Occipital lobe (tissue), 2 donors: ENCODE results near the gene FCAR. TPM values are rescaled to one million over a fixed set of nuclear protein-coding genes. Genes with fewer than 3 reads are reported as not detected.
"Not testable (repeated sequence)": the region's sequence is repeated elsewhere in the genome, so short reads cannot be mapped to it uniquely, and the experiment has no call there.

Experiments
- DNase-seq: peaks from one replicate; lab custom pipeline; 2025; lab: John Stamatoyannopoulos, UW
- total RNA-seq: library from RNA; depleted of rRNA; stranded (reverse); fragments of >200 nt; gene quantifications from one replicate; pipeline ENCODE4 v1.2.3, GENCODE V29; 2014

FCAR gene
- not detected for total RNA-seq

DNA sequence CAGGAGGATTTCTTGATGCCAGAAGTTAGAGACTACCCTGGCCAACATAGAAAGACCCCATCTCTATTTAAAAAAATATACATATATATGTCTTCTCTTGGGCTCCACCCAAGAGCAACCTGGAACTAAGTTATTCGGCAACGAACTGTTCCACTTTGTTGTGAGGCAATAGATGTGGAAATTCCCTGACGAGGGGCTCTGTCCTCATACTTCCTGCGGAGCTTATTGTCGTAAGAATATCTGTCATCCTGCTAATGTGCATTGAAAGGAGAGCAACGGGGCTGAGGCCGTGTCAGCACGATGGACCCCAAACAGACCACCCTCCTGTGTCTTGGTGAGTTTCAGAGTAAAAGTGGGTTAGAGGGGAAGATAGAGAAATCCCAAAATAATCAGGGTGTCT is at the start of gene FCAR:
TSS of gene FCAR (plus strand) at position 246 of the 400 bp plus-strand sequence. CDS start at position 301, 55 bp downstream.
- DNase-seq, result no peak

DNA sequence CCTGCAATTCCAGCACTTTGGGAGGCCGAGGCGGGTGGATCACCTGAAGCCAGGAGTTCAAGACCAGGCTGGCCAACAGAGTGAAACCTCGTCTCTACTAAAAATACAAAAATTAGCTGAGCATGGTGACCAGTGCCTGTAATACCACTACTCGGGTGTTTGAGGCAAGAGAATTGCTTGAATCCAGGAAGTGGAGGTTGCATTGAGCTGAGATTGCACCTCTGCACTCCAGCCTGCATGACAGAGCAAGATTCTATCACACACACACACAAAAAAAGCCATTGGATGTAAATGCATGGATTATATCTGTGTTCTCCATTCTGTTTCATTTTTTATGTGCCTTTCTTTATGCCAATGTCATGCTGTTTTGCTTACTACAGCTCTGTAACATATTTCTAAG is 49.6 kb upstream of the FCAR start:
- DNase-seq, result not testable (repeated sequence)

DNA sequence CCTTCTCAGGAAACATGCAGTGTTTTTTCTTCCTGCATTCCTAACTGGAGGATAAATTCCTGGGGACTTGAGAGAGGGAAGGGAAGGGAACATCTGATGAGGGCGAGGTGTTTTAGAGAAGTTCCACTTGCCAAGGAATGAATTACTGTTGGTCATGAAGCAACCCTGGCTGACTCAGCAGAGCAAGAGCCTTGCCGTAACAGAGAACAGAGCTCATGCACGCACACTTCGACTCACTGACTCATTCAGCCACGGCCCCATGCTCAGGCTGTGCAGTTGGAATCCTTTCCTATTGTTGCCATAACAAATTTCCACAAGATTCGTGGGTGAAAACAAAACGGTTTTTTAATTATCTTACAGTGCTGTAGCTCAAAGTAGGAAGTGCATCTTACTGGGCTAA is 48.7 kb upstream of the FCAR start:
- DNase-seq, result not testable (repeated sequence)

DNA sequence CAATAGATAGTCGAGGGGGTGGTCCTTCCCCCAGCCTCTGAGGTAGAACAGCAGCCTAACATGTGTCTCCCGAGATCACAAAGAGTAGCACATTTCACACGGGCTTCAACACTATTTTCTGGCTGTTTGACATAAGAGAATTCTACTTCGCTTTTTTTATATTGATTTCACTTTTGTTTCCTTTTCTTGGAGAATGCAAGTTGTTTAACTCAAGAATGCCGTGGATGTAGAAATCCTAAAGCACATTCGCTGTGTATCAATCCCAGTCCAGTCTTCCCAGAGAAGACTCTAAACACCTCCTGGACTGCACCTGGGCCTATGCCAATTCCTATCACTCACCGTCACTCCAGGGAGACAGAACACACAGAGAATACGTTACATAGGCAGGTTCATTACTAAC is 46.0 kb upstream of the FCAR start:
- DNase-seq, result not testable (repeated sequence)

DNA sequence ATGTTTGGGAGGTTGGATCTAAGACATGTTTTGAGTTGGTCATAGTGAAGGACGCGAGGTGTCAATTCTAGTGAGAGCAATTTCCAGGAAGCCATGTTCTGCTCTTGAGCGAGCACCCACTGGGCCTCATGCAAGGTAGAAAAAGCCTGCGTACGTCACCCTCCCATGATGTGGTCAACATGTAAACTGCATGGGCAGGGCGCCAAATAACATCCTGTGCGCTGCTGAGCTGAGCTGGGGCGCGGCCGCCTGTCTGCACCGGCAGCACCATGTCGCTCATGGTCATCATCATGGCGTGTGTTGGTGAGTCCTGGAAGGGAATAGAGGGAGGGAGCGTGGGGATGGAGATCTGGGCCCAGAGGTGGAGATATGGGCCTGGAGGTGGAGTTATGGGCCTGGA is 41.5 kb upstream of the FCAR start, which contains the start of gene KIR2DS4:
TSS of gene KIR2DS4 (plus strand) at position 181 of the 400 bp plus-strand sequence.
- DNase-seq, result not testable (repeated sequence)

DNA sequence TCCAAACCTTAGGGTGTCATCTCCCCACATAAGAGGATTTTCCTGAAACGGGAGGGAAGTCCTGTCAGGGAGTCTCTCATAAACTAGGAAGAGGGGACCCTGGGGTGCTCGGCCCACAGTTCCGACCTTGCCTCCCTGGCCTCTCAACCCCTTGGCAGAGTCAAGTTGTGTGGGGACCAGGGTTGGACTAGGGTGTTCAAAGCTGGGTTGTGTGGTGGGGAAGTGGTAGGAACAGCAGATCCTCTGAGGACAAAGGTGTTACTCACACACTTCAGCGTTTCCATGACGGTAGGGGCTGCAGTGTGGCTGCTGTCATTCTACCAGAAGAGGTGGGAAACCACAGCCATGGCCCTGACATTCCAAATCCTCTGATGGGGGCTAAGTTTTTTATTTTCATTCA is 38.9 kb upstream of the FCAR start:
- not testable (repeated sequence) for DNase-seq

DNA sequence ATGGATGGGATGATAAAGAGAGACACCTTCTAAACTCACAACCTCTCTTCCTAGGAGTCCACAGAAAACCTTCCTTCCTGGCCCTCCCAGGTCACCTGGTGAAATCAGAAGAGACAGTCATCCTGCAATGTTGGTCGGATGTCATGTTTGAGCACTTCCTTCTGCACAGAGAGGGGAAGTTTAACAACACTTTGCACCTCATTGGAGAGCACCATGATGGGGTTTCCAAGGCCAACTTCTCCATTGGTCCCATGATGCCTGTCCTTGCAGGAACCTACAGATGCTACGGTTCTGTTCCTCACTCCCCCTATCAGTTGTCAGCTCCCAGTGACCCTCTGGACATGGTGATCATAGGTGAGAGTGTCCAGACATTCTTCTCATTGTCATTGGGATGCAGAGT is 36.5 kb upstream of the FCAR start:
- DNase-seq, result not testable (repeated sequence)

DNA sequence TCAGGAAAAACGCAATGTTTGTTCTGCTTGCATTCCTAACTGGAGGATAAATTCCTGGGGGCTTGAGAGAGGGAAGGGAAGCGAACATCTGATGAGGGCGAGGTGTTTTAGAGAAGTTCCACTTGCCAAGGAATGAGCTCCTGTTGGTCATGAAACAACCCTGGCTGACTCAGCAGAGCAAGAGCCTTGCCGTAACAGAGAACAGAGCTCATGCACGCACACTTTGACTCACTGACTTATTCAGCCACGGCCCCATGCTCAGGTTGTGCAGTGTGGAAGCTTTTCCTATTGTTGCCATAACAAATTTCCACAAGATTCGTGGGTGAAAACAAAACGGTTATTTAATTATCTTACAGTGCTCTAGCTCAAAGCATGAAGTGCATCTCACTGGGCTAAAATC is 30.9 kb upstream of the FCAR start:
- not testable (repeated sequence) for DNase-seq

DNA sequence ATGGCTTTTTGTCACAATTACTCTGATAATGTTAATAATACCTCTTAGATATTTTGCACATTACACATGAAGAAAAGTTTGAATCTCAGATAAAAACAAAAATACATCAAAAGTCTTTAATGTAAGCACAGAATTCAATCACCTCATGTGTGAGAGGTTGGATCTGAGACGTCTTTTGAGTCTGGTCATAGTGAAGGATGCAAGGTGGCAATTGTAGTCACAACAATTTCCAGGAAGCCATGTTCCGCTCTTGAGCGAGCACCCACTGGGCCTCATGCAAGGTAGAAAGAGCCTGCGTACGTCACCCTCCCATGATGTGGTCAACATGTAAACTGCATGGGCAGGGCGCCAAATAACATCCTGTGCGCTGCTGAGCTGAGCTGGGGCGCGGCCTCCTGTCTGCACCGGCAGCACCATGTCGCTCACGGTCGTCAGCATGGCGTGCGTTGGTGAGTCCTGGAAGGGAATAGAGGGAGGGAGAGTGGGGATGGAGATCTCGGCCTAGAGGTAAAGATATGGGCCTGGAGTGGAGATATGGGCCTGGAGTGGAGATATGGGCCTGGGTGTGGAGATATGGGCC is 23.9 kb upstream of the FCAR start, which contains the start of gene KIR3DL2:
TSS of gene KIR3DL2 (plus strand) at position 383 of the 580 bp plus-strand sequence. CDS start at position 416, 33 bp downstream.
- DNase-seq, result not testable (repeated sequence)

DNA sequence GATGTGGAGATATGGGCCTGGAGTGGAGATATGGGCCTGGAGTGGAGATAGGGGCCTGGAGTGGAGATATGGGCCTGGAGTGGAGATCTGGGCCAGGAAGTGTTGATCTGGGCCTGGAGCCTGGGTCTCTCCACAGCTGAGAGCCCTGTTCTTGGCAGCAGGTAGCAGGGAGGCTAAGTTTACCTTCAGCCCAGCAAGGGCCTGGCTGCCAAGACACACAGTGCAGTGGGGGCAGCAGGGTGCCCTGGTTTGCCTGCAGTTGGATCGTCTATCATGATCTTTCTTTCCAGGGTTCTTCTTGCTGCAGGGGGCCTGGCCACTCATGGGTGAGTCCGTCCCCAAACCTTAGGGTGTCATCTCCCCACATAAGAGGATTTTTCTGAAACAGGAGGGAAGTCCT is 23.1 kb upstream of the FCAR start:
- DNase-seq, result no peak

DNA sequence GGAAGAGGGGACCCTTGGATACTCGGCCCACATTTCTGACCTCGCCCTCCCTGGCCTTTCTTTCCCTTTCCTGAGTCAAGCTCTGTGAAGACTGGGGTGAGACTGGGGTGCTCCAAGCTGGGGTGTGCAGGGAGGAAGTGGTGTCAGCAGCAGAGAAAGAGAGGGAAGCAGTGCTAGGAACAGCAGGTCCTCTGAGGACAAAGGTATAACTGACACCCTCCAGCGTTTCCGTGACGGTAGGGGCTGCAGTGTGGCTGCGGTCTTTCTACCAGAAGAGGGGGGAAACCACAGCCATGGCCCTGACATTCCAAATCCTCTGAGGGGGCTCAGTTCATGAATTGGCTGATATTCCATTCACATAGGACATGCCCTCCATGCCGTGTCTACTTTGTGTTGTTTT is 22.7 kb upstream of the FCAR start:
- no peak for DNase-seq

DNA sequence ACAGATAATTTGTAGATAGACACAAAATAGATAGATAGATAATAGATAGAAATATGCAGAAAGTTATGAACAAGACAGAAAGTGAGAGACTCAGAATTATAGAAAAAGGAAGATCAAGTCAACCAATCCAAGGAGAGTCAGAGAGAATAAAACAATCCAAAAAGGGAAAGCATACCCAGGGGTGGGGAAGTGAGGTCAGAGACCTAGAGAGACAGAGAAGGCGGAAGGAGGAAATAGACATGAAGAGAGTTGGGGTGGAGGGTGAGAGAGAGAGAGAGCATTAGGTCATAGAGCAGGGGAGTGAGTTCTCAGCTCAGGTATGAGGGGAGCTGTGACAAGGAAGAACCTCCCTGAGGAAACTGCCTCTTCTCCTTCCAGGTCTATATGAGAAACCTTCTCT is 18.8 kb upstream of the FCAR start:
- not testable (repeated sequence) for DNase-seq

DNA sequence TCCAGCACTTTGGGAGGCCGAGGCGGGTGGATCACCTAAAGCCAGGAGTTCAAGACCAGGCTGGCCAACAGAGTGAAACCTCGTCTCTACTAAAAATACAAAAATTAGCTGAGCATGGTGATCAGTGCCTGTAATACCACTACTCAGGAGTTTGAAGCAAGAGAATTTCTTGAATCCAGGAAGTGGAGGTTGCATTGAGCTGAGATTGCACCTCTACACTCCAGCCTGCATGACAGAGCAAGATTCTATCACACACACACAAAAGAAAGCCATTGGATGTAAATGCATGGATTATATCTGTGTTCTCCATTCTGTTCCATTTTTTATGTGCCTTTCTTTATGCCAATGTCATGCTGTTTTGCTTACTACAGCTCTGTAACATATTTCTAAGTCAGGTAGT is 15.6 kb upstream of the FCAR start:
- DNase-seq, result not testable (repeated sequence)

DNA sequence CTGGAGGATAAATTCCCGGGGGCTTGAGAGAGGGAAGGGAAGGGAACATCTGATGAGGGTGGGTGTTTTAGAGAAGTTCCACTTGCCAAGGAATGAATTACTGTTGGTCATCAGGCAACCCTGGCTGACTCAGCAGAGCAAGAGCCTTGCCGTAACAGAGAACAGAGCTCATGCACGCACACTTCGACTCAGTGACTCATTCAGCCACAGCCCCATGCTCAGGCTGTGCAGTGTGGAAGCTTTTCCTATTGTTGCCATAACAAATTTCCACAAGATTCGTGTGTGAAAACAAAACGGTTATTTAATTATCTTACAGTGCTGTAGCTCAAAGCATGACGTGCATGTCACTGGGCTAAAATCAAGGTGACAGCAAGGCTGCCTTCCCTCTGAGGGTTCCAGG is 14.6 kb upstream of the FCAR start:
- not testable (repeated sequence) for DNase-seq

DNA sequence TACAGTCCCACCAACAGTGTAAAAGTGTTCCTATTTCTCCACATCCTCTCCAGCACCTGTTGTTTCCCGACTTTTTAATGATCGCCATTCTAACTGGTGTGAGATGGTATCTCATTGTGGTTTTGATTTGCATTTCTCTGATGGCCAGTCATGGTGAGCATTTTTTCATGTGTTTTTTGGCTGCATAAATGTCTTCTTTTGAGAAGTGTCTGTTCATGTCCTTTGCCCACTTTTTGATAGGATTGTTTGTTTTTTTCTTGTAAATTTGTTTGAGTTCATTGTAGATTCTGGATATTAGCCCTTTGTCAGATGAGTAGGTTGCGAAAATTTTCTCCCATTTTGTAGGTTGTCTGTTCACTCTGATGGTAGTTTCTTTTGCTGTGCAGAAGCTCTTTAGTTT is 10.6 kb upstream of the FCAR start:
- not testable (repeated sequence) for DNase-seq

DNA sequence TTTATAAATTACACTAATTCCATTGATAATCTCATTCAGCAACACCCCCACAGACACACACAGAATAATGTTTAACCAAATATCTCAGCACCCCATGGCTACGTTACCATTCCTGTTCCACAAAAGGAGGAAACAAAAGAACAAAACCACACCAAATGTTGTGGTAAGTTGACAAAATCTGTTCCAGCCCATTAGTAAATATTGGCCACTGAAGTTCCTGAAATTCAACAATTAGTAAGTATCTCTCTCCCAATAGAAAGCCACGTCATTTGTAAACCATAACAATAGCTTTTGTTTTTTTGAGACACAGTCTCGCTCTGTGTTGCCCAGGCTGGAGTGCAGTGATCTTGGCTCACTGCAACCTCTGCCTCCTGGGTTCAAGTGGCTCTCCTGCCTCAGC is 2.3 kb upstream of the FCAR start:
- DNase-seq, result no peak

DNA sequence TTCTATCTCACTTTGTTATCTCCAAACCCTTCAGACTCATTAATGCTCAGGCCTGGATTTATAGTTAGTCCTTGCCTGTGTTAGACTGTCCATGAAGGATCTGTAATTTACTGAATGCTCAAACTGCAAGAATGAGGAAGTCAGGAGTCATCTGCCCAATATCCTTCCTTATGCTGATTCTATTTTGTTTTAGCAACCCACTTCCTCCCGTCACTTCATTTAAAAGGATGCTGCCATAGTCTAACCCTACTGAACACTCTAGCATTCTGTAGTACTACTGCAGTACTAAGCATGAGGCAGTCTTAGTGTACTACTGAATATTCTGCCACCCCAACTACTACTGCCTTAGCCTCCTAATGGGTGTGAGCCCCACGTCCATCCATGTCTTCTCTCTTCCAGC is 1.5 kb downstream of the FCAR start:
- DNase-seq, result no peak

DNA sequence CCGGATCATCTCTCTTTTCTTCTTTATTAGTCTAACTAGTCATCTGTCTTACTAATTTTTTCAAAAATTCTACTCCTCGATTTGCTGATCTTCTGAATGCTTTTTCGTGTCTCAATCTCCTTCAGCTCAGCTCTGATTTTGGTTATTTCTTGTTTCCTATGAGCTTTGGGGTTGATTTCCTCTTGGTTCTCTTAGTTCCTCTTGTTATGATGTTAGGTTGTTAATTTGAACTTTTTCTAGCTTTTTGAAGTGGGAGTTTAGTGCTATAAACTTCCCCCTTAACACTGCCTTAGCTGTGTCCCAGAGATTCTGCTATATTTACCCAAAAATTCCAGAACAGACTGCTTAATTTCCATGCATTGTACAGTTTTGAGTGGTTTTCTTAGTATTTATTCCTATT is 3.4 kb downstream of the FCAR start:
- DNase-seq, result no peak

DNA sequence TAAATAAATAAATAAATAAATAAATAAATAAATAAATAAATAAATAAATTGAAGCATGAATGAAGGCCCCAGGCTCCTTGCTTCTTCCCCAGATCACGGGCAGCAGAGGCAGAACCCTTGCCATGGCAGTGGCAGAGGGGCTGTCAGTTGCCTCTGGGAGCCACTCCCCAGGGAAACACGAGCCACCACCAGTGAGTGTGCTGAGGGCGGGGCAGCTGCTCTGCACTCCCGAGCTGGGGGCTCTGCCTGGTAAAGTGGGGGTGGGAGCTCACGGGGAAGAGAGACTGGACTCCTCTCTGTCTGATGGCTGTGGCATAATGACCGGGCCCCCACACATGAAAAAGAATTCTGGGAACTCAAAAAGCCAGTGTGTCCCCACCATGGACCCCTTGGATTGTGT is 7.8 kb downstream of the FCAR start:
- DNase-seq, result no peak

DNA sequence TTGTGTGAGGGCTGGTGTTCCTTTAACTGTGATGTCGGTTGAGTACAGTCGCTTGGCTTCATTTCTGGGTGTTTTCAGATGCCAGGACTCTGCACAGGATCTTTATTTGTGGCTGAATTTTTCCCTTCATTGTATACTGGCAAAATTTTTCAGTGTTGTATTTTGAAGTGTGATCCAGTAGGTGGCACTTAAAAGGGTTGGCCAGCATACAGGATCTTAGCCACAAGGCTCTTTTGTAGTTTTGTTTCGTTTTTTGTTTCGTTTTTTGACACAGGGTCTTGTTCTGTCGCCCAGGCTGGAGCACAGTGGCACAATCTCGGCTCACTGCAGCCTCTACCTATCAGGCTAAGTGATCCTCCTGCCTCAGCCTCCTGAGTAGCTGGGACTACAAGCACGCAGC is 8.7 kb downstream of the FCAR start:
- no peak for DNase-seq

DNA sequence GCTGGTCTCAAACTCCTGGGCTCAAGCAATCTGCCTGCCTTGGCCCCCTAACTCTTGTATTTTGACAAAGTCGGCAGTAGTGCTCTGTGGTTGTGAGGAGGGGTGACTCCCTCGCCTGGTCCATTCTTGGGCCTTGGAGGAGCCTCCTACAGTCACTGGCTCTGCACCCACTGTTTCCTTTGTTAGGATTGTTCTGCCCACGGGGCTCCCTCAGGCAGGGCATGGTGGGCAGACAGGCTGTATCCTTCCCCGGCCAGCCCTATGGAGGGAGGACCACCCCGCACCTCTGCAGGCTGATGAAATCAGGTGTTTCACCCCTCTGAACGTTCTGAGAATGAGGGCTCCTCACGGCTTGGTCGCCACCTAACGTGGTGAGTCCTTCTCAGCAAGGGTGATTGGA is 9.2 kb downstream of the FCAR start:
- DNase-seq, result no peak

DNA sequence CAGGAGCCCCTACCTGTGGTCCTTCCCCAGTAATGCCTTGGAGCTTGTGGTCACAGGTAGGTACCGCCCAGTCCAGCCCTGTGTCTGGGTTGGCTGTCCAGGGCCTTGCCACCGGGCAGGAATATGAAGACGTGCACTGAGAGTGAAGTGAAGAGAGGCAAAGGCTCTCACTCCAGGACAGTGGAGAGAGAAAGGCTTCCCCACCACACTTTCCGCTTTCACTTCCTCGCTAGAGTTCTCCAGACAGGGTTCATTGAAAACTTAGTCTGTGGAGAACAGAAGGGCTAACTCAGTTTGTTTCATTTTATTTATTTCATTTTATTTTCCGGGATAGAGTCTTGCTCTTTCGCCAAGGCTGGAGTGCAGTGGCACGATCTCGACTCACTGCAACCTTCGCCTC is 14.2 kb downstream of the FCAR start:
- no peak for DNase-seq

DNA sequence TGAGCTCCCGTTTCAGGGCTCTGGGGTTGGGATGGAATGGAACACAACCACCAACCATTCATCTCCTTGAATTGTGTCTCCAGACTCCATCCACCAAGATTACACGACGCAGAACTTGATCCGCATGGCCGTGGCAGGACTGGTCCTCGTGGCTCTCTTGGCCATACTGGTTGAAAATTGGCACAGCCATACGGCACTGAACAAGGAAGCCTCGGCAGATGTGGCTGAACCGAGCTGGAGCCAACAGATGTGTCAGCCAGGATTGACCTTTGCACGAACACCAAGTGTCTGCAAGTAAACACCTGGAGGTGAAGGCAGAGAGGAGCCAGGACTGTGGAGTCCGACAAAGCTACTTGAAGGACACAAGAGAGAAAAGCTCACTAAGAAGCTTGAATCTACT is 15.5 kb downstream of the FCAR start:
- DNase-seq, result no peak

DNA sequence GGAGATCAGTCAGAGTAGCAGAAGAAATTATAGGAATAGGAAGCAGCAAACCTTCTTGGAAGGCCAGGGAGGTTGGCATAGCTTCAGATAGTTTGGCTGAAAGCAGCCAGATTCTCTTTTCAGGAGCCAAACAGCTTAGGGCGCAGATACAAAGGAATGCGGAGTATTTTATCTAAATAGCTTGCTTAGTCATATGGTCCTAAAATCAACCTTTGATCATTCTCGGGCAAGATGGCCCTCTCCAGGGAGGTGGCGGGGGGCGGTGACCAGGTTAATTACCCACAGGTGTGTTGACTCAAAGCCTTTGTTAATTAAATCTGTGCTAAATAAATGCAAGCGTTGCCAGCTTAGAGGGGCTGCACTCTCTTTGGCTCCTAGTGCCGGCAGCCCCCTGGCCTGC is 19.4 kb downstream of the FCAR start:
- DNase-seq, result no peak
